WTC11 (cell line): ENCODE measurements around the gene TCF7L2. TPM values are rescaled to one million over a fixed set of nuclear protein-coding genes. Genes with fewer than 3 reads are reported as not detected.

ENCODE experiments used
- ATAC-seq: fragments of 200-7000 bp; cut with Tn5 transposase; 2 replicates; pipeline ENCODE4 v1.10.0; 2021; ENCODE audit warnings: mild to moderate bottlenecking, moderate library complexity
- CTCF ChIA-PET: fragments of 300-600 bp; sonication (Branson Sonifier 250); formaldehyde crosslinking; loops from one replicate; lab custom pipeline; 2021; ENCODE audit warnings: antibody characterized with exemption; lab: Charles Lee
- POLR2A ChIA-PET: fragments of 350-600 bp; sonication (Branson Sonifier 250); formaldehyde crosslinking; loops from one replicate; lab custom pipeline; 2021; ENCODE audit warnings: antibody characterized with exemption; lab: Charles Lee
- DNase-seq: peaks from one replicate; pipeline ENCODE4 v3.0.0; 2021; ENCODE audit warnings: low spot score
- H3K27ac Mint-ChIP-seq: 2 replicates; pipeline ENCODE4 v1.8.0; 2021; ENCODE audit warnings: mixed read lengths
- H3K27me3 Mint-ChIP-seq: 2 replicates; pipeline ENCODE4 v1.8.0; 2021; ENCODE audit warnings: low read depth, mild to moderate bottlenecking, moderate library complexity, mixed read lengths
- H3K36me3 Mint-ChIP-seq: 2 replicates; pipeline ENCODE4 v1.8.0; 2021; ENCODE audit warnings: mixed read lengths
- H3K4me1 Mint-ChIP-seq: 2 replicates; pipeline ENCODE4 v1.8.0; 2022; ENCODE audit warnings: mixed read lengths
- H3K4me3 Mint-ChIP-seq: 2 replicates; pipeline ENCODE4 v1.8.0; 2021; ENCODE audit warnings: mild to moderate bottlenecking, moderate library complexity, mixed read lengths
- H3K9me3 Mint-ChIP-seq: 2 replicates; pipeline ENCODE4 v1.8.0; 2021; ENCODE audit warnings: mixed read lengths
- ATF2 ChIP-seq: sonication (generic); formaldehyde crosslinking; IDR thresholded peaks from 2 replicates; pipeline ENCODE4 v1.8.1; 2022; ENCODE audit warnings: low read depth, missing genetic modification reagents, borderline replicate concordance
- ATF3 ChIP-seq: sonication (generic); formaldehyde crosslinking; conservative IDR thresholded peaks from 2 replicates; pipeline ENCODE4 v1.8.1; 2022; ENCODE audit warnings: mild to moderate bottlenecking, missing genetic modification reagents
- CREB1 ChIP-seq: sonication (generic); formaldehyde crosslinking; IDR thresholded peaks from 2 replicates; pipeline ENCODE4 v1.8.0; 2023; ENCODE audit warnings: mild to moderate bottlenecking, missing genetic modification reagents
- E2F1 ChIP-seq: sonication (generic); formaldehyde crosslinking; IDR thresholded peaks from 2 replicates; pipeline ENCODE4 v1.8.0; 2022; ENCODE audit warnings: mild to moderate bottlenecking, missing genetic modification reagents
- E2F5 ChIP-seq: sonication (generic); formaldehyde crosslinking; IDR thresholded peaks from 2 replicates; pipeline ENCODE4 v1.8.1; 2022; ENCODE audit warnings: mild to moderate bottlenecking, moderate library complexity, missing genetic modification reagents
- ELF4 ChIP-seq: sonication (generic); formaldehyde crosslinking; IDR thresholded peaks from 2 replicates; pipeline ENCODE4 v1.8.1; 2022; ENCODE audit warnings: low read depth, mild to moderate bottlenecking, moderate library complexity, missing genetic modification reagents
- ERG ChIP-seq: fragments of 250-450 bp; sonication (Bioruptor Pico); IDR thresholded peaks from 2 replicates; pipeline ENCODE4 v1.8.0; 2021; ENCODE audit warnings: mild to moderate bottlenecking
- FOXP1 ChIP-seq: sonication (generic); formaldehyde crosslinking; IDR thresholded peaks from 2 replicates; pipeline ENCODE4 v1.8.0; 2022; ENCODE audit warnings: missing genetic modification reagents, mild to moderate bottlenecking, moderate library complexity, borderline replicate concordance
- HMGA2 ChIP-seq: fragments of 250-450 bp; sonication (Bioruptor Pico); IDR thresholded peaks from 2 replicates; pipeline ENCODE4 v1.4.0; 2021; ENCODE audit warnings: mild to moderate bottlenecking, moderate library complexity
- OVOL2 ChIP-seq: fragments of 250-450 bp; sonication (Bioruptor Pico); IDR thresholded peaks from 2 replicates; pipeline ENCODE4 v1.9.0; 2021; ENCODE audit warnings: mild to moderate bottlenecking, borderline replicate concordance
- PREB ChIP-seq: sonication (generic); formaldehyde crosslinking; IDR thresholded peaks from 2 replicates; pipeline ENCODE4 v1.8.1; 2022; ENCODE audit warnings: mild to moderate bottlenecking, missing genetic modification reagents, moderate library complexity, borderline replicate concordance
- PRRX2 ChIP-seq: fragments of 250-450 bp; sonication (Bioruptor Pico); IDR thresholded peaks from 2 replicates; pipeline ENCODE4 v1.8.0; 2021; ENCODE audit warnings: mild to moderate bottlenecking
- SMAD3 ChIP-seq: sonication (generic); formaldehyde crosslinking; IDR thresholded peaks from 2 replicates; pipeline ENCODE4 v1.8.0; 2022; ENCODE audit warnings: missing genetic modification reagents, mild to moderate bottlenecking, borderline replicate concordance
- SP1 ChIP-seq: sonication (generic); formaldehyde crosslinking; conservative IDR thresholded peaks from 2 replicates; pipeline ENCODE4 v1.8.1; 2022; ENCODE audit warnings: missing genetic modification reagents
- USF2 ChIP-seq: sonication (generic); formaldehyde crosslinking; IDR thresholded peaks from 2 replicates; pipeline ENCODE4 v1.8.1; 2023; ENCODE audit warnings: mild to moderate bottlenecking, missing genetic modification reagents, moderate library complexity
- ZBTB43 ChIP-seq: sonication (generic); formaldehyde crosslinking; IDR thresholded peaks from 2 replicates; pipeline ENCODE4 v1.8.1; 2023; ENCODE audit warnings: mild to moderate bottlenecking, missing genetic modification reagents
- ZNF396 ChIP-seq: fragments of 250-450 bp; sonication (Bioruptor Pico); IDR thresholded peaks from 2 replicates; pipeline ENCODE4 v1.8.0; 2021; ENCODE audit warnings: mild to moderate bottlenecking, moderate library complexity, borderline replicate concordance
- ZNF423 ChIP-seq: fragments of 250-450 bp; sonication (Bioruptor Pico); IDR thresholded peaks from 2 replicates; pipeline ENCODE4 v2.1.2; 2022; ENCODE audit warnings: mild to moderate bottlenecking, moderate library complexity
- ZSCAN18 ChIP-seq: fragments of 250-450 bp; sonication (Bioruptor Pico); IDR thresholded peaks from 2 replicates; pipeline ENCODE4 v2.1.2; 2022; ENCODE audit warnings: mild to moderate bottlenecking, moderate library complexity
- total RNA-seq: library from RNA; stranded (reverse); gene quantifications from 3 replicates; pipeline ENCODE4 v1.2.3, GENCODE V29; 2021

TCF7L2 gene
- total RNA-seq, 1 experiment from 2014 or later: 44.5 TPM

GRCh38 chr10:112919721-112920120 is 30.3 kb upstream of the TCF7L2 start:
- CTCF ChIA-PET: interaction anchor here (0.8 kb wide), 1 partner anchor 122 kb away, joined by 3 read pairs; no protein-coding TSS in a partner anchor
- POLR2A ChIA-PET: interaction anchor here (0.6 kb wide), 1 partner anchor 9 kb away, joined by 4 read pairs; no protein-coding TSS in a partner anchor
- ATAC-seq: no peak
- Mint-ChIP-seq H3K9me3 (no peaks in the 10 kb centered on the region), H3K27ac (no peak overlapping the region), H3K4me3 (no peak overlapping the region), H3K27me3 (peaks cover 66% of the 10 kb centered on the region), H3K36me3 (no peaks in the 10 kb centered on the region), H3K4me1 (peaks cover 33% of the 10 kb centered on the region)
- DNase-seq: no peak
- TF ChIP-seq ZNF423 (CRISPR knock-in tag): no peak
- no peak for TF ChIP-seq PRRX2 (CRISPR knock-in tag)
- TF ChIP-seq PREB (CRISPR knock-in tag): no peak
- no peak for TF ChIP-seq ZBTB43 (CRISPR knock-in tag)
- TF ChIP-seq E2F5 (CRISPR knock-in tag): no peak
- no peak for TF ChIP-seq ELF4
- TF ChIP-seq ATF3 (CRISPR knock-in tag): no peak
- no peak for TF ChIP-seq CREB1 (CRISPR knock-in tag)
- TF ChIP-seq ERG (CRISPR knock-in tag): no peak
- no peak for TF ChIP-seq SMAD3 (CRISPR knock-in tag)
- no peak for TF ChIP-seq OVOL2 (CRISPR knock-in tag)
- no peak for TF ChIP-seq USF2
- TF ChIP-seq ATF2: no peak
- TF ChIP-seq HMGA2 (CRISPR knock-in tag): no peak
- TF ChIP-seq ZSCAN18 (CRISPR knock-in tag): no peak
- TF ChIP-seq ZNF396: no peak
- no peak for TF ChIP-seq SP1
- TF ChIP-seq E2F1: no peak
- no peak for TF ChIP-seq FOXP1 (CRISPR knock-in tag)
